Vagina (tissue), 2 donors: ENCODE results near the gene RANBP3L. TPM values are rescaled to one million over a fixed set of nuclear protein-coding genes. Genes with fewer than 3 reads are reported as not detected.

Source experiments
- DNase-seq, 2 donors: peaks; one replicate each; pipeline ENCODE4 v3.0.0-alpha.2; 2017; ENCODE audit errors: extremely low spot score in 2 of 2
- H3K27ac ChIP-seq: fragments of 200-600 bp; sonication (generic); one replicate; pipeline ENCODE4 v1.5.1; 2019
- H3K27me3 ChIP-seq: fragments of 200-600 bp; sonication (generic); one replicate; pipeline ENCODE4 v1.5.1; 2019
- H3K36me3 ChIP-seq, 2 donors: fragments of 200-600 bp; sonication (generic); one replicate each; pipeline ENCODE4 v1.5.1; 2017 to 2019
- H3K4me1 ChIP-seq: fragments of 200-600 bp; sonication (generic); one replicate; pipeline ENCODE4 v1.5.1; 2019
- H3K4me3 ChIP-seq, 2 donors: fragments of 200-600 bp; sonication (generic); 1 replicate in 1 of 2; 2 replicates in 1 of 2; pipeline ENCODE4 v1.5.1; 2016 to 2019
- H3K9me3 ChIP-seq: fragments of 200-600 bp; sonication (generic); one replicate; pipeline ENCODE4 v1.5.1; 2019
- CTCF ChIP-seq, 3 experiments: fragments of 450-650 bp in 2 of 3; fragments of 200-600 bp in 1 of 3; sonication (generic) in 1 of 3; IDR thresholded peaks; one replicate each; pipeline ENCODE4 v1.5.1; 2017 to 2019; ENCODE audit warnings: antibody characterized with exemption in 3 of 3, mild to moderate bottlenecking in 2 of 3, moderate library complexity in 2 of 3
- POLR2A ChIP-seq, 2 donors: fragments of 450-650 bp; IDR thresholded peaks; one replicate each; pipeline ENCODE4 v1.6.1; 2017; ENCODE audit warnings: antibody characterized with exemption in 2 of 2, mild to moderate bottlenecking in 2 of 2, moderate library complexity in 2 of 2
- POLR2AphosphoS5 ChIP-seq, 2 donors: sonication (generic); formaldehyde crosslinking; IDR thresholded peaks; one replicate each; pipeline ENCODE4 v1.9.0; 2017; ENCODE audit warnings: antibody characterized with exemption in 2 of 2, mild to moderate bottlenecking in 2 of 2, low read depth in 1 of 2; ENCODE audit not compliant: insufficient read depth in 1 of 2
- intact Hi-C: fragments of 100-400 bp; cut with DNase I; formaldehyde crosslinking; loops from one replicate; pipeline ENCODE4 v1.15.1; 2023
- total RNA-seq: library from RNA; depleted of rRNA; stranded (reverse); fragments of >200 nt; gene quantifications from one replicate; pipeline ENCODE4 v1.2.3, GENCODE V29; 2016

RANBP3L gene
- total RNA-seq, 1 donor from 2014 or later = 3.2 TPM

GRCh38 chr5:36217988-36218387 is 83.7 kb downstream of the RANBP3L start:
- no peaks in the 10 kb centered on the region for H3K4me1 ChIP-seq
- H3K27me3 ChIP-seq = no peaks in the 10 kb centered on the region
- no peak overlapping the region for H3K27ac ChIP-seq
- no peak for DNase-seq
- intact Hi-C loops = no loop called here
- no peaks in the 10 kb centered on the region for H3K9me3 ChIP-seq
- no peak for TF ChIP-seq CTCF (IDR thresholded peaks at IDR 0.05)
- TF ChIP-seq POLR2AphosphoS5 (IDR thresholded peaks at IDR 0.05; ENCODE audit: insufficient read depth in 1 of 2, low read depth in 1 of 2) = no peak
- TF ChIP-seq POLR2A (IDR thresholded peaks at IDR 0.05) = no peak
- H3K4me3 ChIP-seq = no peak overlapping the region
- H3K36me3 ChIP-seq = peaks cover 0 to 32% of the 10 kb centered on the region in 2 donors

- intact Hi-C loops = no loop called here
- DNase-seq = no peak
- Histone ChIP-seq H3K4me1 (no peaks in the 10 kb centered on the region), H3K27me3 (no peaks in the 10 kb centered on the region), H3K27ac (no peak overlapping the region), H3K9me3 (no peaks in the 10 kb centered on the region), H3K4me3 (no peak overlapping the region), H3K36me3 (peaks cover 0 to 32% of the 10 kb centered on the region in 2 donors)
- no peak for TF ChIP-seq CTCF (IDR thresholded peaks at IDR 0.05)
- TF ChIP-seq POLR2A (IDR thresholded peaks at IDR 0.05) = no peak
- TF ChIP-seq POLR2AphosphoS5 (IDR thresholded peaks at IDR 0.05; ENCODE audit: insufficient read depth in 1 of 2, low read depth in 1 of 2) = no peak
These were observed 84.1 kb downstream of the RANBP3L start for GRCh38 chr5:36217567-36217966.

GRCh38 chr5:36215910-36216309 is 85.8 kb downstream of the RANBP3L start:
- no peak for DNase-seq
- TF ChIP-seq POLR2AphosphoS5 (IDR thresholded peaks at IDR 0.05; ENCODE audit: insufficient read depth in 1 of 2, low read depth in 1 of 2) (no peak), POLR2A (IDR thresholded peaks at IDR 0.05) (no peak), CTCF (IDR thresholded peaks at IDR 0.05) (no peak)
- intact Hi-C loops = no loop called here
- H3K36me3 ChIP-seq = peaks cover 0 to 32% of the 10 kb centered on the region in 2 donors
- no peak overlapping the region for H3K27ac ChIP-seq
- no peaks in the 10 kb centered on the region for H3K27me3 ChIP-seq
- no peaks in the 10 kb centered on the region for H3K9me3 ChIP-seq
- no peak overlapping the region for H3K4me3 ChIP-seq
- no peaks in the 10 kb centered on the region for H3K4me1 ChIP-seq

- Histone ChIP-seq H3K27me3 (no peaks in the 10 kb centered on the region), H3K36me3 (peaks cover 0 to 32% of the 10 kb centered on the region in 2 donors), H3K4me3 (no peak overlapping the region), H3K9me3 (no peaks in the 10 kb centered on the region), H3K4me1 (no peaks in the 10 kb centered on the region), H3K27ac (no peak overlapping the region)
- DNase-seq = no peak
- TF ChIP-seq POLR2AphosphoS5 (IDR thresholded peaks at IDR 0.05; ENCODE audit: insufficient read depth in 1 of 2, low read depth in 1 of 2) = no peak
- TF ChIP-seq CTCF (IDR thresholded peaks at IDR 0.05) = no peak
- no peak for TF ChIP-seq POLR2A (IDR thresholded peaks at IDR 0.05)
- intact Hi-C loops = no loop called here
These were observed 87.3 kb downstream of the RANBP3L start for GRCh38 chr5:36214436-36214835.

GRCh38 chr5:36209664-36210063 is 92.0 kb downstream of the RANBP3L start:
- intact Hi-C loops = no loop called here
- no peak for DNase-seq
- TF ChIP-seq POLR2A (IDR thresholded peaks at IDR 0.05) (no peak), CTCF (IDR thresholded peaks at IDR 0.05) (no peak), POLR2AphosphoS5 (IDR thresholded peaks at IDR 0.05; ENCODE audit: insufficient read depth in 1 of 2, low read depth in 1 of 2) (no peak)
- Histone ChIP-seq H3K4me3 (no peak overlapping the region), H3K27me3 (no peaks in the 10 kb centered on the region), H3K4me1 (no peaks in the 10 kb centered on the region), H3K9me3 (no peaks in the 10 kb centered on the region), H3K27ac (no peak overlapping the region), H3K36me3 (peaks cover 0 to 6% of the 10 kb centered on the region in 2 donors)
